Measurements from ENCODE around the gene CTH.

GRCh38 chr1:70385477-70385876 is 25.6 kb upstream of the CTH start:
- TF ChIP-seq CTCF (IDR thresholded peaks at IDR 0.05; ENCODE audit: low read depth, low read length) (no peak), POLR2A (IDR thresholded peaks at IDR 0.05; ENCODE audit: extremely low read depth, insufficient read length) (no peak), MAX (IDR thresholded peaks at IDR 0.05; ENCODE audit: low read depth, low read length) (no peak), MYC (IDR thresholded peaks at IDR 0.05; ENCODE audit: low read depth, low read length) (no peak)
